HG02623 (cell line): ENCODE measurements around the gene TRDMT1.

Experiments used
- ATAC-seq: cut with Tn5 transposase; IDR thresholded peaks from one replicate; pipeline ENCODE4 v1.9.1; 2021; ENCODE audit warnings: moderate library complexity; ENCODE audit not compliant: unreplicated experiment

The TRDMT1 gene

DNA sequence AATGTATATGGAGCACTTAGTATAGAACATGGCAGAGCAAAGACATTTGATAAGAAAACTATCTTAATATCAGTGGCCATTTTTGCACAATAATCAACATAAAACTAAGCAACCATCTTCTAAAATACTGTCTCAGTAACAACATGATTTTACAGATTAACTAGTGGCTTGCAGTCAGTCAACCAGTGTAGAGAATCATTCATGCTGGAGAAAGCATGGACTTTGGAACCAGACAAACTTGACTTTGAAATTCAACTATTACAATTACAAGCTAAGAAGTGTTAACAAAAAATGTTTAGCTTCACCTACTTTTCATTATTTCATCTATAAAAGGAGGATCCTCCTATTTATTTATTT, 99.6 kb downstream of the TRDMT1 start:
- ATAC-seq = no peak

DNA sequence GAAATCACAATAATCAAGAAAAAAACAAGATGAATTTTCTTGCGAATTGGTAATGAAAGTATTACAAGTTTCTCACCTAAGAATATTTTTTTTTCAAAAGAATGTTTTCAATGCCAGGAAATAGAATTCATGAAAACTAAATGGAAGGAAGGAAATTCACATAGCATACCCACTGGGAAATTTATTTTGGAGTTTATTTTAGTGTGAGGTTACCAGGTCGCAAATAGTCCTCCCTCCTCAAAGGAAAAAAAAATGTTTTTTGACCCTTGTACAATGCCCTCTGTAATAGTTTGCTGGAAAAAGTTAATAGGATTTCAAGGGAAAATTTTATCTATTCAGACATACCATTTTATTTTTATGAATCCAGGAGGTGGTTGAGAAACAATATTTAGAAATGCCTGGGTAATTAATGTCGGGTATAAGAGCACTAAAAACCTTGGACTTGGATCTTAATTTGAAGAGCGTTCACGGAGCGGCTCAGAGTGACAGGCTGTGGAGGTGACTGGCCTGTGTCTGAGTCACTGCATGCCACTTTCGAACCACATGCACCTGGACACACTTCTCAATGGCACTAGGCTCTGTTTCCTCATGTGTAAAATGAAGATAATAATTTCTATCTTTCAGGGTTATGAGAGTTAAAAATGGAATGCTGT, 100.1 kb downstream of the TRDMT1 start:
- ATAC-seq = no peak

- ATAC-seq = no peak
Measured at GRCh38 chr10:17100586-17100985, 100.9 kb downstream of the TRDMT1 start.

DNA sequence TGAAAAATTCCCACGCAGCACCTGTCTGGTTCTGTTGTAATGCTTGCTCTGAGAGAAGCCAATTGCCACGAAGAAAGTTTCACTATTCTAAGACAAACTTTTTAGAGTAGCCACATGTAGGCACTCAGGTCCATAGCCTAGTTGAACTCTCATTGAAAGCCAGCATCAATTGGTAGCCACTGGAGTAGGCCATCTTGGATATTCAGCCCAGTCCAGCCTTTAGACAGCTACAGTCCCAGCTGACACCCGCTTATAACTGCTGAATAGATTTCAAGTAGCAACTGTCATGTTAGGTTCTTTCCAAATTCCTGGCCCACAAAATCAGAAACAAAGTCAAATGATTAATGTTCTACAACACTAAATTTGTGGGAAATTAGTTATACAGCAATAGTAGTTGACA, 103.5 kb downstream of the TRDMT1 start:
- no peak for ATAC-seq
